ENCODE results near the gene ROMO1.
A peak's percentile ranks its signal among the peaks of the same experiment; 100 is the strongest.
"Not testable (repeated sequence)": the region's sequence is repeated elsewhere in the genome, so short reads cannot be mapped to it uniquely, and the experiment has no call there.

ROMO1 gene

GRCh38 chr20:35731862-35732643 is 32.8 kb downstream of the ROMO1 start:
- DNase-seq = no peak

GRCh38 chr20:35732644-35732982 is 33.4 kb downstream of the ROMO1 start:
- no peak for DNase-seq

DNA sequence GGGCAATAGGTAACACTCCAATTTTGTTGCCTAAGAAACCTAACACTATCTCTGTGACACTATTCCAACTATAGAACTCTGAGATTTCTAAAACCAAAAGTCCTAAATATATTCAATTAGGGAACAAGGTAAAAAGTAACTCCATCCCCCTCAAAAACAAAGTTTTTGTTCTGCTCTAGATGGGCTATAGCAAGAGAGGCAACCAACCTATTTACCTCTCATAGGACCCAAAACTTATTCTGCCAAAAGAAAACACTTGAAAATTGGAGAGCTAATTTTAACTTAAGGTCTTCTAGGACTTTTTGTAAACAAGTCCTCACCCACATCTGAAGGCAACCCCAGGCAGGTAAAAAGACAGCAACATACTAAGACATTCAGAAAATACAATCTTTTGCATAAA is 35.2 kb downstream of the ROMO1 start:
- no peak for DNase-seq

DNA sequence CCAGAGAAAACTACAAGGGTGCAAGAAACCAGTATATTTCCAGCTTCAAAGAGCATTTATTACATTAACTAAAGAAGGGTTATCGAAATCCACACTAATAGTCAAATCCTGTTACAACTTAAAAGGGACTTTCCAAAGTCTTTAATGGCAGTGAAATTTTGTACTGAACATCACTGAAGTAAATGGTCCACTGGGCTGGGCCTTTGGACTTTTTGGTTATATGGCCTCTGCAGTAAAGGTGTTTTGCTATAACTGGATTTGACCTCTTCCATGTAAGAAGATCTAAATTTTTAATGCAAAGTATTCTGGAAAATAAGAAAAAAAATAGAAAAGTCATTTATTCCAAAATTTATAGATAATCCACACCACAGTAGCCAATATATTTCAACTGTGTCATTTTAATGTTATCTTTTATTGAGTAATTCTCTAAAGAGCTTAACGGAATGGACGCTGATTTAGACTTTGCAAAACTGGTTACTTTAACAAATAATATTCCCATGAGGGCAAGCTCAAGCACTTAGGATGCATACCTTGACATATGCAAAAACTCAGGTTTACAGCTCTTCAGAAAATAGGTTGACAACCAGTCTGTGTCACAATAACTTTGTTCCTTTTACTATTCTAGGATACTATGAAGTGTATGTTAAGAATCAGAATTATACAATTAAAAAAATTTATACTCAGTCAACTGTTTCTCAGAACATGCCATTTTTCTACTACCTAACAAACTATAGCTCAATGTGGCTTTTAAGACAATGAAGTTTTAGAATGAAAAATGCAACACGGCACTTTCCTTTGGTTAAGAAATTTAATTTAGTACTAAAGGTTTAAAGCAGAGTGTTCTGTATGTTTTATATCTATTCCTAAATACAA is 35.8 kb downstream of the ROMO1 start:
- no peak for DNase-seq

DNA sequence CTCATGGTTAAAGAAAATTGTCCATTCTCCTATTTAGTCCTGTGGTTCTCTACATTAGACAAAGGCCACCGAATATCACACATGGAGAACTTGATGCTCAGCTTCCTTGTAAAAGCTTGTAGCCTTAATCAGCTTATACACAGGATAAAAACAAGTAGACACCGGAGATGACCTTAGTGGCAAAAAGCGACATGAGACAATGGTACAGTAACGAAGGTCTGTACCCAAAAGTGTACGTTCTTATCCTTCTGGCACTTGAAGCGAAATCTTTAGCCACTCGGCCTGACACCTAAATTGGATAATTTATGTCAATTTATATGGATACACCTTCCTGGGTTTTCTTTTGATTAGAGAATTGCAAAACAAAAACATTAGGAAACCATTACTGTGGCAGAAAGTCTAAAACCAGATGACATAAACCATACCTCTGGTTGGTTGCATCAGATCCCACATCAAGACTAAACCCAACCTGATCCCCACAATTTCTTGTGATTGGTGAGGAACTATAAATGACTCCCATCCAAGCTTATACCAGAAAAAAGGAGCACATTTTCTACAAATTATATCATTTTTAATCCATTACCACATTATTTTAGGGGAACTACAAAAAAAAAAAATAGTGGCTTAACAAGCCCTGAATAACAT is 36.7 kb downstream of the ROMO1 start:
- no peak for DNase-seq

GRCh38 chr20:35737865-35738333 is 38.7 kb downstream of the ROMO1 start:
- no peak for DNase-seq

DNA sequence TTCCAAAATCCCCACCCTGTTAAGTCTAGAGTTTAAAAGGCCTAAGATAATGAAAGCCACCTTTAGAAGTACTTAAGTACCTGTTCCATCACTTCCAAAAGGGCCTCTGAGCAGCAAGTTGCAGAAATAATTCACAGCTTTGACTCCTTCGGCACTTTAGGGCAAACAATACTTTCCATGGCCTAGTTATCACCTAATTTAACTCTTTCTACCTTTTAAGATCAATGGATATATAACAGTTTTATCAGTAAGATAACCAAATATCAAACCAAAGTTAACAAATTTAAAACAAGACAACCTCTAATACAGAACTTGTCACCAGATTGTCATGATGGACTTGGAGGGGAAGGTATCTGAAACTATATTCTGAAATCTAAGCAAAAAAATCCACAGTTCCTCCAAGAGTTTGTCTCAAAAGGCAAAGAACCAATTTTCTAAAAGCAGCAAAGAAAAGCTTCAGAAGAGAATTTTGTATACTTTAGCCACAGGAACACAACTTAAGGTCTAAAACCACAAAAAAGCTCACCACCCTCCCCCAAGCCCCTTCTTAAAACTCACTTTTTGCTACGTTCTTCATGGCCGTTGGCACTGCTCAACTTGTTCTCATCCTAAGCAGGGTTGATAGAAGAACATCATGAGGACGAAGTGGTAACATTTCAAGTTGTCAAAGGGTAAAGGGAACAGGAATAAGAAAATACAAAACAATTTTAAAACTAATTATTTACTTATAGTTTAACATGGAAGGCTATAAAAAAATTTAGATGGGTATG is 39.4 kb downstream of the ROMO1 start:
- DNase-seq = no peak

DNA sequence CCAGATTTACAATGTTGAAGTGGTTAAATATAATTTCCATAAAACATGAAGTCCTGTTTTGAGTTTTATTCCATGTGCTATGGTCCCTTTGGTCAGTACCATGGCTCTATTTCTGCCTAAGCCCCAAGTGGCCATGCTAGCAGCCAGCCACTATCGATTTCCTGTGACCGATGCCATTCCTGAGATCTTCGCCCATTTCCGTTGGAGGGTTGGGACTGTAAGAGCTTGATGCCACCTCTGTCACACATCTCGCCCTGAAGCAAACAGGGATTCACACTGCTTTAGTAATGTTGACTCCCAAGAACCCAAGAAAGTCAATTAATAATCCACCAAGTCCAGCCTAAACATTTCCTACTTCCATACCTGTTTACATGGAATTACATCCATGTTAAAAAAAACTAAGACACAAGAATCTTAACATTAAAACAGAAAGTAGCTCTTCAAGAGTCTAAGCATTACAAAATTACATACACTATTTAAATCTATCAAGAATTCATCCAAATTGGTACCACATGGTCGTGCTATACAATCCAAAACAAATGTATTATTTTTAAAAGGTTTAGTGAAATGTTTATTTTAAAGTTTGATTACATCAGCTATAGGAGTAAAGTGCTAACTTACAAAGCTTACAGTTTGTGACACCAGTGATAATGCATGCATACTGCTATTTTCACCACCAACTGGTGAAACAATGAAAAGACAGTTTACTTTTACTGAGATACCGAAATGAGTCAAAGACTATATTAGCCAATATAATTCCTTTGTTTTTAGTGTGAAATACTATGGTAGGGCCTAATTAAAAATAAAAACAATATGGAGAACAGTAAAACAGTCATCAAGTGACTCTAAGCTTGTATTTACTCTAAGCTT is 40.3 kb downstream of the ROMO1 start:
- DNase-seq = peak; percentile 63

- peak; percentile 100 for DNase-seq
Observed at GRCh38 chr20:35741892-35742740, 42.9 kb downstream of the ROMO1 start, which contains the start of gene RBM39. Gene RBM39, minus strand, starts transcription at chr20:35742260. Its CDS starts 1,386 bp downstream, at chr20:35740874.

DNA sequence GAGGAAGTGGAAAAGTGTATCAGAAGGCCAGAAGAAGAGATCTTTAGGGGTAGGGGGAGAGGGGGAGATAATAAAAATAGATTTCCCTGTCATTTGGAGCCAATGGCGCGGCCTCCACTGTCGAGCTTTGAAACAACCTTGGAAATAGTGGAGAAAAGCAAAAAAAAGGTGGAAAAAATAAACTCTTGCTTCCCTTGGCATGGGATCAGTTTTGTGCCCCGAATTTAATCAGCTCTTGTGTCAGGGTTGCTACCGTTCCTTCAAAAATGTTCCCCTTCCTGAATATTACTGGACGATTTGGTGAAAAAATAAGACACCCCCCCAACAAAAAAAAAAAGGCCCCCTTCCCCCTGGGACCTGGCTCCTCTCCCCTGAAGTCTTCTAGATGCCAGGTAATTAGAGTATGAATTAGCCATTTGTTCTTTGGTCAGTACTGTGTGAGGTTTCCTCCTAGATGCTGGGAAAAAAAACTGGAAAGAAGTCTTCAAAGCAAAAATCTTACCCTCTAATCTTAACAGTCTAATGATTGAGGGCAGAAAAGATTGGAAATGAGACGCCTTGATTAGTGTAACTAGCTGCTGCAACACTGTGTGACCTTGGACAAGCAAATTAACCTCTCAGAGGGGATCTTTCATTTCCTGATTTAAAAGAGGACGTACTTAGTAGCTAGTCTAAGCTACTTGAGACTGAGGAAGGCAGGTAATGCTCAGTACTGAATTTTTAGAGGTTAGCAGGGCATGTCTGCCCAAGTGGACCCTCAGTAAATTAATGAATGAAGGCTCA is 43.7 kb downstream of the ROMO1 start:
- peak; percentile 60 for DNase-seq

- peak; percentile 48 for DNase-seq
Observed at GRCh38 chr20:35743693-35744491, 44.7 kb downstream of the ROMO1 start.

DNA sequence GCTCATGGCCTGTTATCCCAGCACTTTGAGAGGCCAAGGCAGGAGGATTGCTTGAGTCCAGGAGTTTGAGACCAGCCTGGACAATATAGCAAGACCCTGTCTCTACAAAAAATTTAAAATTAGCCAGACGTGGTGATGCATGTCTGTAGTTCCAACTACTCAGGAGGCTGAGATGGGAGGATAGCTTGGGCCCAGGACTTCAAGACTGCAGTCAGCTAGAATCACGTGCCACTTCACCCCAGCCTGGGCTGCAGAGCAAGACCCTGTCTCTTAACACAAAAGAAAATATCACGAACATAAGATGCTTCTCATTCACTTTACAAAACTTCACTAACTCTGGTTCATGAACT is 45.3 kb downstream of the ROMO1 start:
- not testable (repeated sequence) for DNase-seq

Measured in CD4-positive, alpha-beta T cell treated with Interleukin-10 for 1 hour (primary cell).